ENCODE results near the gene RGL3.
"Not testable (repeated sequence)": the region's sequence is repeated elsewhere in the genome, so short reads cannot be mapped to it uniquely, and the experiment has no call there.

- TF ChIP-seq CTCF (IDR thresholded peaks at IDR 0.05; ENCODE audit: insufficient read depth, low read depth, low read length); EZH2 (IDR thresholded peaks at IDR 0.05; ENCODE audit: insufficient read depth, low read length): not testable (repeated sequence)
Observed at GRCh38 chr19:11468266-11468845, 49.2 kb upstream of the RGL3 start.

Data from astrocyte (in vitro differentiated cells and primary cell).